H1 (cell line): ENCODE data around the gene TTLL5. TPM values are rescaled to one million over a fixed set of nuclear protein-coding genes. Genes with fewer than 3 reads are reported as not detected.

ENCODE experiments used
- CTCF ChIA-PET: fragments of 300-600 bp; sonication (Branson Sonifier 250); formaldehyde crosslinking; loops from one replicate; lab custom pipeline; 2021; ENCODE audit not compliant: partially characterized antibody; lab: Charles Lee
- POLR2A ChIA-PET: fragments of 300-600 bp; sonication (Branson Sonifier 250); formaldehyde crosslinking; loops from one replicate; lab custom pipeline; 2021; ENCODE audit warnings: inconsistent platforms; ENCODE audit not compliant: partially characterized antibody; lab: Charles Lee
- DNase-seq, 2 experiments: peaks; one replicate each; pipeline versions ENCODE4 v3.0.0 to v3.0.0-alpha.2; 2010 to 2022; ENCODE audit warnings: low spot score in 2 of 2, low read depth in 1 of 2, mixed read lengths in 1 of 2
- FAIRE-seq: peaks from 2 replicates; lab custom pipeline; 2011; peaks lifted over from hg19 to GRCh38; lab: Jason Lieb, UNC
- H2AFZ ChIP-seq: 2 replicates; pipeline ENCODE4 v1.8.1; 2012; ENCODE audit warnings: low read length, inconsistent platforms
- H2AK5ac ChIP-seq: 2 replicates; pipeline ENCODE4 v1.6.1; 2013; ENCODE audit warnings: low read depth, low read length
- H2BK120ac ChIP-seq: replicated peaks from 2 replicates; pipeline ENCODE3; 2013; ENCODE audit warnings: low read depth, low read length, inconsistent platforms
- H2BK12ac ChIP-seq: 2 replicates; pipeline ENCODE4 v1.6.1; 2013; ENCODE audit warnings: low read depth, low read length
- H2BK15ac ChIP-seq: 2 replicates; pipeline ENCODE4 v1.6.1; 2013; ENCODE audit warnings: low read length
- H2BK20ac ChIP-seq: 2 replicates; pipeline ENCODE4 v1.6.1; 2013; ENCODE audit warnings: low read length
- H2BK5ac ChIP-seq: 2 replicates; pipeline ENCODE4 v1.6.1; 2013; ENCODE audit warnings: low read depth, low read length
- H3K14ac ChIP-seq: 2 replicates; pipeline ENCODE4 v1.6.1; 2013; ENCODE audit warnings: inconsistent platforms; ENCODE audit not compliant: insufficient read length
- H3K18ac ChIP-seq: 2 replicates; pipeline ENCODE4 v1.6.1; 2013; ENCODE audit warnings: low read length; ENCODE audit errors: extremely low read depth
- H3K23ac ChIP-seq: 2 replicates; pipeline ENCODE4 v1.6.1; 2013; ENCODE audit warnings: inconsistent platforms; ENCODE audit not compliant: insufficient read length
- H3K23me2 ChIP-seq: 2 replicates; pipeline ENCODE4 v1.6.1; 2013; ENCODE audit warnings: low read depth, low read length
- H3K27ac ChIP-seq: 2 replicates; pipeline ENCODE4 v1.6.1; 2011; ENCODE audit warnings: low read depth, low read length, inconsistent platforms
- H3K27me3 ChIP-seq, 4 experiments: replicated peaks in 1 of 4; 1 replicate in 1 of 4; 2 replicates in 3 of 4; pipeline versions ENCODE4 v1.6.1 to v1.8.1; 2011 to 2013; ENCODE audit warnings: low read length in 3 of 4, mild to moderate bottlenecking in 3 of 4, inconsistent platforms in 2 of 4, mixed read lengths in 2 of 4, moderate library complexity in 1 of 4; ENCODE audit not compliant: control insufficient read depth in 3 of 4, insufficient read depth in 3 of 4; ENCODE audit errors: extremely low read depth in 1 of 4
- H3K36me3 ChIP-seq, 4 experiments: 2 replicates each; pipeline versions ENCODE4 v1.6.1 to v1.8.1; 2011 to 2013; ENCODE audit warnings: mild to moderate bottlenecking in 4 of 4, low read length in 3 of 4, moderate library complexity in 2 of 4, control low read depth in 1 of 4, inconsistent platforms in 1 of 4; ENCODE audit not compliant: insufficient read depth in 4 of 4, control insufficient read depth in 2 of 4
- H3K4ac ChIP-seq: replicated peaks from 2 replicates; pipeline ENCODE3; 2013; ENCODE audit warnings: low read length, low read depth, mixed read lengths, inconsistent platforms; ENCODE audit not compliant: insufficient read length
- H3K4me1 ChIP-seq, 4 experiments: replicated peaks in 1 of 4; 1 replicate in 1 of 4; 2 replicates in 3 of 4; pipeline versions ENCODE4 v1.6.1 to v1.8.1; 2011 to 2013; ENCODE audit warnings: low read length in 3 of 4, inconsistent platforms in 2 of 4, mixed read lengths in 1 of 4; ENCODE audit not compliant: insufficient read depth in 4 of 4, control insufficient read depth in 3 of 4
- H3K4me2 ChIP-seq, 2 experiments: 2 replicates each; pipeline versions ENCODE4 v1.6.1 to v1.8.1; 2011 to 2013; ENCODE audit warnings: low read depth in 2 of 2, low read length in 2 of 2, control low read depth in 1 of 2, inconsistent platforms in 1 of 2, mild to moderate bottlenecking in 1 of 2; ENCODE audit not compliant: insufficient read depth in 1 of 2
- H3K4me3 ChIP-seq, 4 experiments: fragments of 200-600, 300-600 bp in 1 of 4; sonication (generic), shearing (Covaris generic), sonication (Bioruptor Twin) in 1 of 4; 2 replicates each; pipeline versions ENCODE4 v1.5.1 to v1.8.1; 2011 to 2016; ENCODE audit warnings: low read length in 4 of 4, low read depth in 3 of 4, control low read depth in 2 of 4, inconsistent platforms in 2 of 4, mild to moderate bottlenecking in 2 of 4, mixed read lengths in 1 of 4, moderate library complexity in 1 of 4; ENCODE audit not compliant: insufficient read depth in 2 of 4; ENCODE audit errors: extremely low read depth in 1 of 4
- H3K56ac ChIP-seq: replicated peaks from 2 replicates; pipeline ENCODE3; 2013; ENCODE audit warnings: low read depth, mild to moderate bottlenecking, mixed read lengths, low read length, inconsistent platforms; ENCODE audit not compliant: insufficient read length
- H3K79me1 ChIP-seq: 2 replicates; pipeline ENCODE4 v1.6.1; 2013; ENCODE audit warnings: low read depth, low read length, control low read depth
- H3K79me2 ChIP-seq, 2 experiments: 2 replicates each; pipeline versions ENCODE4 v1.6.1 to v1.8.1; 2012 to 2013; ENCODE audit warnings: low read length in 2 of 2, mild to moderate bottlenecking in 2 of 2, inconsistent platforms in 1 of 2; ENCODE audit not compliant: insufficient read depth in 2 of 2, control insufficient read depth in 1 of 2
- H3K9ac ChIP-seq, 4 experiments: replicated peaks in 1 of 4; 1 replicate in 1 of 4; 2 replicates in 3 of 4; pipeline versions ENCODE4 v1.6.1 to v1.8.1; 2011 to 2013; ENCODE audit warnings: low read depth in 3 of 4, low read length in 3 of 4, control low read depth in 2 of 4, mild to moderate bottlenecking in 2 of 4, moderate library complexity in 2 of 4, inconsistent platforms in 1 of 4; ENCODE audit errors: extremely low read depth in 1 of 4
- H3K9me3 ChIP-seq, 2 experiments: 2 replicates each; pipeline versions ENCODE4 v1.6.1 to v1.8.1; 2012 to 2013; ENCODE audit warnings: mild to moderate bottlenecking in 2 of 2, moderate library complexity in 2 of 2, control low read depth in 1 of 2, inconsistent platforms in 1 of 2, low read depth in 1 of 2, low read length in 1 of 2, mixed read lengths in 1 of 2; ENCODE audit not compliant: insufficient read depth in 2 of 2
- H4K20me1 ChIP-seq, 2 experiments: replicated peaks in 1 of 2; 2 replicates each; pipeline versions ENCODE3 to v1.8.1; 2011 to 2013; ENCODE audit warnings: inconsistent platforms in 2 of 2, low read length in 2 of 2, mild to moderate bottlenecking in 1 of 2; ENCODE audit not compliant: insufficient read depth in 2 of 2, control insufficient read depth in 1 of 2
- H4K5ac ChIP-seq: 2 replicates; pipeline ENCODE4 v1.6.1; 2013; ENCODE audit warnings: low read length, low read depth, mixed read lengths, inconsistent platforms; ENCODE audit not compliant: insufficient read length
- H4K8ac ChIP-seq: 2 replicates; pipeline ENCODE4 v1.8.0; 2013; ENCODE audit warnings: mild to moderate bottlenecking, moderate library complexity, low read length, inconsistent platforms; ENCODE audit not compliant: insufficient read depth; ENCODE audit errors: extremely low read depth
- H4K91ac ChIP-seq: replicated peaks from 2 replicates; pipeline ENCODE3; 2013; ENCODE audit warnings: low read length, mixed read lengths, inconsistent platforms; ENCODE audit not compliant: insufficient read length
- CEBPB ChIP-seq: IDR thresholded peaks from 2 replicates; pipeline ENCODE4 v1.6.1; 2012; ENCODE audit warnings: low read depth, low read length
- CHD2 ChIP-seq: IDR thresholded peaks from 2 replicates; pipeline ENCODE4 v1.6.1; 2012; ENCODE audit warnings: low read length, improper control_type of control experiment
- GABPA ChIP-seq: IDR thresholded peaks from 2 replicates; pipeline ENCODE4 v1.6.1; 2011; ENCODE audit warnings: mild to moderate bottlenecking, low read length, moderate library complexity, borderline replicate concordance; ENCODE audit not compliant: insufficient read depth
- JUND ChIP-seq: IDR thresholded peaks from 2 replicates; pipeline ENCODE4 v1.6.1; 2011; ENCODE audit warnings: mild to moderate bottlenecking, improper control_type of control experiment, low read length
- NRF1 ChIP-seq: IDR thresholded peaks from 2 replicates; pipeline ENCODE4 v1.6.1; 2011; ENCODE audit warnings: mild to moderate bottlenecking, low read depth, low read length, improper control_type of control experiment
- POLR2A ChIP-seq, 2 experiments: IDR thresholded peaks; 1 replicate in 1 of 2; 2 replicates in 1 of 2; pipeline ENCODE4 v1.6.1; 2011; ENCODE audit warnings: low read depth in 2 of 2, low read length in 2 of 2, mild to moderate bottlenecking in 2 of 2; ENCODE audit errors: control extremely low read depth in 1 of 2
- RAD21 ChIP-seq, 2 experiments: IDR thresholded peaks in 1 of 2; conservative IDR thresholded peaks in 1 of 2; 2 replicates each; pipeline ENCODE4 v1.6.1; 2011; ENCODE audit warnings: low read depth in 2 of 2, low read length in 2 of 2, improper control_type of control experiment in 1 of 2, inconsistent platforms in 1 of 2, mild to moderate bottlenecking in 1 of 2, moderate library complexity in 1 of 2
- SAP30 ChIP-seq: fragments of 300-600 bp; sonication (generic); IDR thresholded peaks from 2 replicates; pipeline ENCODE4 v1.7.1; 2012; ENCODE audit warnings: low read length, moderate library complexity, mild to moderate bottlenecking, inconsistent platforms; ENCODE audit not compliant: insufficient read depth, insufficient replicate concordance
- SIRT6 ChIP-seq: IDR thresholded peaks from one replicate; pipeline ENCODE4 v1.7.1; 2012; ENCODE audit warnings: low read length, inconsistent platforms
- SP4 ChIP-seq: IDR thresholded peaks from 2 replicates; pipeline ENCODE4 v1.6.1; 2012; ENCODE audit warnings: low read length, inconsistent platforms
- TBP ChIP-seq: IDR thresholded peaks from 2 replicates; pipeline ENCODE4 v1.6.1; 2011; ENCODE audit warnings: low read depth, low read length, improper control_type of control experiment
- WGBS, 2 experiments: shearing (Covaris generic) in 1 of 2; methylation state at CpG; one replicate each; pipeline versions ENCODE4 v1.1.6 to v1.1.7; 2013 to 2015; ENCODE audit warnings: low lambda C conversion rate in 2 of 2, mixed read lengths in 2 of 2, inconsistent platforms in 1 of 2, low coverage in 1 of 2, missing lambda C conversion rate in 1 of 2; ENCODE audit not compliant: insufficient replicate concordance in 2 of 2, insufficient coverage in 1 of 2, insufficient read length in 1 of 2; ENCODE audit errors: extremely low coverage in 1 of 2, missing lambda C conversion rate in 1 of 2; 5-methylcytosine and 5-hydroxymethylcytosine counted together
- polyA plus RNA-seq, 7 experiments: library from polyadenylated mRNA; depleted of rRNA in 3 of 7; stranded (reverse) in 5 of 7; unstranded in 2 of 7; fragments of >200 nt in 5 of 7; fragments of 200-250 nt in 2 of 7; gene quantifications; 1 replicate in 5 of 7; 2 replicates in 1 of 7; 4 replicates in 1 of 7; pipeline versions ENCODE4 v1.2.1 to v1.2.3, GENCODE V29; 2011 to 2013; ENCODE audit warnings: missing spikeins in 2 of 7, mixed read lengths in 2 of 7
- total RNA-seq: library from RNA; stranded (reverse); fragmentation: NEBNext Ultra II Directional; extraction: Animal tissue kit (Norgen Biotek cat#: 25700); gene quantifications from 2 replicates; pipeline ENCODE4 v1.2.1, GENCODE V29; 2021
- TF ChIP-seq, protein P1 (sequence below): IDR thresholded peaks from 2 replicates; pipeline ENCODE4 v1.6.1; 2012; ENCODE audit warnings: low read length, inconsistent platforms

TTLL5 gene
- total and polyA plus RNA-seq, 2 of the 8 experiments (the other 6 are each of a cell fraction or from before 2014, with no cell fraction given): 16.1 to 45.9 TPM

DNA sequence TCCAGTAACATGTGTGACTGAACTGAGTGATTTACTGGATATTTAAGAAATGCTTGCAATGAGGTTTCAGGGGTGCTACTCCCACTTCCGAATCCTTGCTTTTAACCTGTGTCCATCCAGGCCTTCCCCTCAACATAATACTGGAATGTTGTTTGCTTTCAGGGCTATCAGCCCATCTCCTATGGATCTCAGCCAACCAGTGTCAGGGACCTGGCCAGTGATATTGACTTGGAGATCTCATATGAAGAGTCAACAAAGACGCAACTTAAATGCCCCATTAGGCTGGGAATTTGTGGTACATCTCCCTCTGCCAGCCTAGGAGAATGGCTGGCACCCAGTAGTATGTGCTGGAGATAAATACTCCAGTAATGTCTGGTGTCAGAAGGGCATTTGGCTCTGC lies 323.6 kb downstream of the TTLL5 start:
- Histone ChIP-seq H3K14ac (no peak overlapping the region), H3K4me2 (no peak overlapping the region; a peak in 1 of 4 replicates), H3K18ac (no peak overlapping the region), H3K56ac (no peak overlapping the region), H3K9me3 (no peaks in the 10 kb centered on the region), H4K91ac (no peak overlapping the region), H3K23ac (no peak overlapping the region), H2BK15ac (no peak overlapping the region), H3K4me3 (no peak overlapping the region), H3K36me3 (peaks cover 0 to under 1% (median 0%) of the 10 kb centered on the region in 4 experiments; a peak in 1 of 8 replicates), H3K23me2 (peaks cover 9% of the 10 kb centered on the region), H4K5ac (no peak overlapping the region), H3K27ac (no peak overlapping the region), H3K79me1 (no peaks in the 10 kb centered on the region), H2BK120ac (no peak overlapping the region), H2BK5ac (no peak overlapping the region), H2AFZ (no peak overlapping the region), H3K79me2 (no peaks in the 10 kb centered on the region), H3K27me3 (peaks cover 0 to 26% (median 17%) of the 10 kb centered on the region in 4 experiments; a peak in 5 of 7 replicates), H4K8ac (no peak overlapping the region), H3K9ac (no peak overlapping the region), H3K4me1 (peaks cover 0 to 8% (median 2%) of the 10 kb centered on the region in 4 experiments; a peak in 6 of 7 replicates), H2AK5ac (no peak overlapping the region), H4K20me1 (no peaks in the 10 kb centered on the region), H3K4ac (no peak overlapping the region), H2BK20ac (no peak overlapping the region), H2BK12ac (no peak overlapping the region)
- DNase-seq (no peak), FAIRE-seq (no peak)
- ChIA-PET CTCF (interaction anchor here (3.5 to 20.1 kb wide), 2 partner anchors 80 to 275 kb away, joined by 17 to 261 read pairs; no protein-coding TSS in a partner anchor), POLR2A (no interaction called here)
- WGBS, 2 experiments: 84% methylated on average over 2 of the region's 2 CpGs; no CpG with 5 or more reads in 1 of the 2 experiments
- TF ChIP-seq GABPA: no peak
- no peak for TF ChIP-seq JUND
- no peak for TF ChIP-seq TBP
- no peak for TF ChIP-seq POLR2A (IDR thresholded peaks at IDR 0.05; ENCODE audit: control extremely low read depth in 1 of 2, low read depth in 2 of 2, low read length in 2 of 2)
- TF ChIP-seq, protein P1, sequence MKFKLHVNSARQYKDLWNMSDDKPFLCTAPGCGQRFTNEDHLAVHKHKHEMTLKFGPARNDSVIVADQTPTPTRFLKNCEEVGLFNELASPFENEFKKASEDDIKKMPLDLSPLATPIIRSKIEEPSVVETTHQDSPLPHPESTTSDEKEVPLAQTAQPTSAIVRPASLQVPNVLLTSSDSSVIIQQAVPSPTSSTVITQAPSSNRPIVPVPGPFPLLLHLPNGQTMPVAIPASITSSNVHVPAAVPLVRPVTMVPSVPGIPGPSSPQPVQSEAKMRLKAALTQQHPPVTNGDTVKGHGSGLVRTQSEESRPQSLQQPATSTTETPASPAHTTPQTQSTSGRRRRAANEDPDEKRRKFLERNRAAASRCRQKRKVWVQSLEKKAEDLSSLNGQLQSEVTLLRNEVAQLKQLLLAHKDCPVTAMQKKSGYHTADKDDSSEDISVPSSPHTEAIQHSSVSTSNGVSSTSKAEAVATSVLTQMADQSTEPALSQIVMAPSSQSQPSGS: no peak
- TF ChIP-seq SIRT6: no peak
- no peak for TF ChIP-seq SP4
- TF ChIP-seq CEBPB: no peak
- no peak for TF ChIP-seq SAP30
- TF ChIP-seq RAD21 (IDR thresholded peaks at IDR 0.05 in 1 of 2, conservative IDR thresholded peaks at IDR 0.05 in 1 of 2; ENCODE audit: low read depth in 2 of 2, low read length in 2 of 2): no peak
- no peak for TF ChIP-seq CHD2
- TF ChIP-seq NRF1: no peak
